ENCODE measurements around the gene C1orf198. TPM values are rescaled to one million over a fixed set of nuclear protein-coding genes. Genes with fewer than 3 reads are reported as not detected.

Gene C1orf198
- total RNA-seq, 1 experiment from 2014 or later = 18.0 TPM

DNA sequence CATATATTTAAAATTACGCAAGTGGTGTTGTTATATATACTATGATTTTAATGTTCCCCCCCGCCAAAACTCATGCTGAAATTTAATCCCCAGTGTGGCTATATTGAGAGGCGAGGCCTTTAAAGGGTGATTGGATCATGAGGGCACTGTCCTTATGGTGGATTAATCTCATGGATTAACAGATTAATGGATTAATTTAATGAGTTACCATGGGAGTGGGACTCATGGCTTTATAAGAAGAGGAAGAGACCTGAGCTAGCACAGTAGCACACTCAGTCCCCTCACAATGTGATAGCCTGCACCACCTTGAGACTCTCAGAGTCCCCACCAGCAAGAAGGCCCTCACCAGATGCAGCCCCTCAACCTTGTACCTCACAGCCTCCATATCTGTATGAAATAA, 34.8 kb downstream of the C1orf198 start:
- DNase-seq (ENCODE audit: low read depth) = no peak

DNA sequence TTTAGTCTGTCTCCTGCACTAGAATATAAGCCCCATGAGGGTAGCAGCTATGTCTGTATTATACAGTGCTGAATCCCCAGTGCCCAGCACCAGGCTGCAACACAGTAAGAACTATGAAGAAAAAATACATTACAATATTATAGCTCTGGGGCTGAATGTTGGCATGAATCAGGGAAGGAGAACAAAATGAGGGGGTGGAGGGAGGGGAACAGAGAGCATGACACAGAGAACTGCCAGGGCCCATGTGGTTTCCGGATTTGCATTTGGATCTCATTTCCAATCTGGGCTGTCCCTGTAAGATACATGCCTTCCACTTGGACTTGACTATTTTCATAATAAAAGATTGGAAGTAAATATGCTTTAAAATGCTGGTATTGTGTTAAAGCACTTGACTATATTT, 35.8 kb downstream of the C1orf198 start:
- DNase-seq (ENCODE audit: low read depth) = peak; percentile 24

DNA sequence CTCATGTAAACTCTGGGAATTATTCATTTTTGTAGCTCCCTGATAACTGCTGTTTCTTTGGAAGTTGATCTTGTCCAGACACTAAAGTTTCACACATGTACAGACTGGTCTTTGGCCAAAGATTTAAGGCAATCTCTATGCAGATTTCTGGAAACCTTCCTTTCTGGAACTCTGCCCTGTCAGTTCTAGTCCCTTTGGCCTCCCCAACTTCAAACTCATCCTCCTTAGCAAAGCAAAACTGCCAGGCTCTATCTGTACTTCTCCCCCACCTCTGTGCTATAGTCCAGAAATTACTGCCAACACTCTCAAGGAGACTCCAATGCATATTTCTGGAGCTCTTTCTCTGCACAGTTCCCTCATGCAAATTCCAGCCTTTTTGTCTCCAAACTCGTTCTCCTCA, 36.5 kb downstream of the C1orf198 start:
- no peak for DNase-seq (ENCODE audit: low read depth)

GRCh38 chr1:230828421-230828820, 39.9 kb downstream of the C1orf198 start:
- no peak for DNase-seq (ENCODE audit: low read depth)

DNA sequence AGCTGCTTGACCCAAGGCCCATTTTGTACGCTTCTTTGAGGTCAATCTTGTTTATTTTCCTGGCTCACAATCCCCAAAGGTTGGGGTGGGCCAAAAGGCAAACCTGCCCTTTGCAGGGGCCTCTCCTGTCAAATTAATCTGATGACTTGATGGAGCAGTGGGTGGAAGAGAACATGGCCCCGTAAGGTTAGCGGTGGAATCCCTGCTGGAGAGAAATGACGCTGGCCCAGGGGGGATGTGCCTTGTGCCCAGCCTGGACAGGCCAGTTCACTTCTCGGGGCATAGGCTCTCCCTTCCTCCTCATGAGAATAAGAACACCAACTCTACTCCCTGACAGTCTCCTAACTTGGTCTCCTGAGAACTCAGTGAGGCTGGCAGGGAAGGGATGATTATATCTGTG, 40.5 kb downstream of the C1orf198 start:
- DNase-seq (ENCODE audit: low read depth) = no peak

DNA sequence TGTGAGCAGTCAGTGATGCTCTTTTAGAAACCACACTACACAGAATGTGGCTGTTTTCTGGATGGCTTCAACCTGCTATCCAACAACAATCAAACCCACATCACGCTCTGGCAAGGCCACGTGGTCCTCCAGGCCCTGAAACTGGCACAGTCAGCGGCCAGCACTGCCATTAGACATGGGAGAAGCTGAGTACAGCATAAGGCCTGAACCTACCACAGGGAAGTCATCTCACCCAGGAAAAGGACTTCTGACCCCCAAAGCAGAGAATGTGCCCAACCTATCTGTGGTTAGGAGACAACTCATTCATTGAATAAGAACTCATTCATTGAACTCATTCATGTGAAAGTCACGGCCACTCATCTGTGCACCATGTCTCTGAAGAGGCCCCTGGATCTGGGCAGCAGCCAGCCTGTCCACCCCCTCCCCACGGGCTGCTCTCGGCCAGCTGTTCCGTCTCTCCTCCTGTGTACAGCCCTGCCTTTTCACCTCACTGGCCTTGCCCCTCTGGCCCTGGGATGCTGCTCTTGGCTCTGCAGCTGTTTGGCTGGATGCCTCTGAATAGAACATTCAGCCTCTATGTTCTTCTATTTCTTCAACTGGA, 41.1 kb downstream of the C1orf198 start:
- peak; percentile 83 for DNase-seq (ENCODE audit: low read depth)

DNA sequence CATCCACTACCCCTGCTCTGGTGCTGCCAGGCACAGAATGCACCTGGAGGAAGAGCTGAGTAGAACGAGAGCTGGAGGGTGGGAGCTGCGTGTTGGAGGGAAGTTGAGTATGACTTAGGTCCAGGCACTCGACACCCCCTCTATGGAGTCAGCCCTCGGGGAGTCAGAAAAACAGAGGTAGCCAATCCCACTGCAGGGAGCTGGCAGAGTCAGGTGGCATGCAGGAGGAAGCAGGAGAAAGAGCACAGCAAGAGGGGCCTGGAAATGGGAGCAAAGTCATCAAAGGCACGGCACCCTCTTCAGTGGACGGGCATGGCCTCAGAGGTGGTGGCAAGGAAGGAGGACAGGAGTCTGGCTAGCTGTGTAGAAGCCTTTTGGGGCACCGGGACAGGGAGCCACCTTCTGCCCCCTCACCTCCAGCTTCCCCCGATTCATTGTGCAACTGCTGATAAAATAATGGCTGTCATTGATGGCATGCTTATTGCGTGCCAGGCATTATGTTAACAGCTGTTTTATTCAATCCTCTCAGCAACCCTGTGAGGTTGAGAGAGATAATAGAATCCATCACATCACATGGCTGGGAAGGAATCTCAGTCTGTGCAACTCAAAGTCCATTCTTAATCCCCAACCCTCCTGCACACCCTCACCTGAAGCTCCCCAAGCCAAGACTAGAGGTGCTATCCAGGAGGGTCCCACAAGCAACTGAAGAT, 42.0 kb downstream of the C1orf198 start:
- DNase-seq (ENCODE audit: low read depth) = peak; percentile 65

DNA sequence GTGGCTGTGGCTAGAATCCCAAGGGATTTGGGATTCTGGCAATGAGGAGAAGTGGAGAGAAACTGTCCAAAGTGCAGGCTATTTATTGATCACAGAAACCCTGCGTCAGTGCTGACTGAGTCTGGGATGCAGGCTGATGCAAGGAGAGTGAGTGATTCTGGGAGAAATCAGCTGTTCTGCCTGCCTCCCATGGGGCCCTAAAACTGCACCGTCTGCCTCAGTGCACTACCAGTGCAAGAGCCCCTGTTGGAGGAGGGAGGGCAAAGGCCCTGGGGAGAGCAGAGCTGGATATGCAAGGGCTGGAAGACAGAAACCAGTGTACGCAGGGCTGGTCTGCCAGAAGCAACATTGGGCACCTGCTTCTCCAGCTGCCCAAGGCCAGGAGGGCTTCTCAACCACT, 42.6 kb downstream of the C1orf198 start:
- peak; percentile 49 for DNase-seq (ENCODE audit: low read depth)

GRCh38 chr1:230824919-230825721, 43.2 kb downstream of the C1orf198 start:
- DNase-seq (ENCODE audit: low read depth) = peak; percentile 87

- peak; percentile 41 for DNase-seq (ENCODE audit: low read depth)
These were observed 43.8 kb downstream of the C1orf198 start for GRCh38 chr1:230824551-230824918.

DNA sequence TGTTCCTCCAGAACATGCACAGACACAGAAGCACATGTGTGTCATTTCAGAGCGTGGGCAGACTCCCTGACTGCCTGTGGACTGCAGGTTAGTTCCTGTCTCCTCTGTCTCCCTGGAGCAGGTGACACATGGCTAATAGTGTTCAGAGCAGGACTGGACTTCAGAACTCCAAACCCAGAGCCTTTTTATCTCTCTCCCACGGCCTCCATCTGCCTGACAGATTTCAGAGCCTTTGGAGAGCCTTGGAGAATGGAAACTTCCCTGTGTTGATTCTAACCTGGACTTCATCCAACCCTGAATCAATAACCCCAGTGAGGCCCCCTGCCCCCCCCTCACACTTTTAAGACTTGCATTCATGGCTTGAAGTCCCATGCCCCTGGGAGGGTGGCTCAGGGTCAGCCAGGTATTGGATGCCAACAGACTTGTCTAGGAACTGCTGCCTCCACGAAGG, 44.4 kb downstream of the C1orf198 start:
- no peak for DNase-seq (ENCODE audit: low read depth)

DNA sequence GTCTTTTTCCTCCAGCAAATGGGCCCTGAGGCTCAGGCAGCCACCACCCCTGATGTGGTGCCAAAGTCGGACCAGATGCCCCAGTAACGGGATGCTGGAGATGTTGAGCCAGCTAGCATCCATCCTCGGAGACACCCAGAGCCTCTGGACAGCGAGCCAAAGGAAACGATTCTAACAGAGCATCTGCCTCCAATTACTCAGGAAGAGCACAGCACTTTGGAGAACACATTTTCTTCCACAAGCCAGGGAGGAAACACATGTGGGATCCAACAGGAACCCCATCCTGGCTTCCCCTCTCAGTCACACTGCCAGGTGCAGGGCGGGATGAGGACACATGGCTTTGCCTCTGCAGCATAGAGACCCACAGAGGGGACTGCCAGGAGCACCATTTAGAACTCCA, 44.9 kb downstream of the C1orf198 start:
- no peak for DNase-seq (ENCODE audit: low read depth)

DNA sequence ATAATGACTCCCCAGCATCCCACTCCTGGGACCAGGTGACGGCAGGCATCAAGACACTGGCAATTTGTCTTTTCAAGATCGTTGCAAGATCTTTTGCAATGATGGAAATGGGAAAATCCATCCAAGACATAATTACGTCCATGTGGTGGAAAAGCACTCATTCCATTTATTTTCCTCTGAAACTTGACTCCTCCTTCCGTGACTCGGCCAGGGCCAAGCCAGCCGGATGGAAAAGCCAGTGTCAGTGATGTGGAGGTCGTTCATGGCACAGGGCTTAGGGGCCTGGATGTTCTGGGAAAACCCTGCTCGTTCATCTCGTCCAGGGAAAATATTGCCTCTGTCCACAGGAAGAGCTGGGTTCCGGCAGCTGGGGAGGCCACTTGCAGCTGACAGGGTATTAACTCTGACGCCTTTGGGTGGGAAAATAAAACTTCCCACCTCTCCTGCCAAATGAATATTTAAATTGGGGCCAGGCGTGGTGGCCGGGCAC, 46.2 kb downstream of the C1orf198 start:
- no peak for DNase-seq (ENCODE audit: low read depth)

- DNase-seq (ENCODE audit: low read depth) = no peak
These were observed 47.0 kb downstream of the C1orf198 start for GRCh38 chr1:230821346-230821745.

DNA sequence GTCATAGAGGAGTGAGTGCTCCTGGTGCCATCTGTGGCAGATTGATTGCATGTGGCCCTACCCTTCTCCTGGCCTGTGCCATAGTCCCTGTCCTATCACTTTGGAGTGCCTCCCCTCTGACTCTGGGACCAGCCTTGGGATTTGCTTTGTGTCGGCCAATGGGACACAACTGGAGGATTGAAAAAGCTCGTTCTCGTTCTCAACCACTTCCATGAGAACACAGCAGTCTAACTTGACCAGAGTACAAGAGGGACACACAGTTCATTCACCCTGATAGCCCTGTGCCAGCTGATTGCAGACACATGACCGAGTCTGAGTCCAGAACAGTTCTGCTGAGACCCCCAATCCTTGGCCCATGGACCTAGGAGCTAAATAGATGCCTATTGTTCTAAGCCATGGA, 47.8 kb downstream of the C1orf198 start:
- no peak for DNase-seq (ENCODE audit: low read depth)

GRCh38 chr1:230819976-230820375, 48.3 kb downstream of the C1orf198 start:
- no peak for DNase-seq (ENCODE audit: low read depth)

DNA sequence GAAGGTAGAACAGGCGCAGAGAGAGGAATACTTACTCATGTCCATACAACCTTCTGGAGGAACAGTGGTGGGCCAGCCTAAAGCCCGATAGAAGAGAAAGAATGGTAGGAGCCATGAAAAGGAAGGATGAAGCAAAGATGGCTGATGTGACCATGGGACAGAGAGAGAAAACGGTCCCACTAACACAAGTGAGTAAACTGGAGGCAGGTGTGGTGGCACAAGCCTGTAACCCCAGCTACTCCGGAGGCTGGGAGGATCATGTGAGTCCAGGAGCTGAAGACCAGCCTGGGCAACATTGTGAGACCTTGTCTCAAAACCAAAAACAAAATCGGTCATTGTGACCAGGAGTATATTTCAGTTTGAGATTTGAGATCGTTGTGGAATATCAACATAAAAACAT, 49.4 kb downstream of the C1orf198 start:
- no peak for DNase-seq (ENCODE audit: low read depth)

GRCh38 chr1:230818367-230818766, 50.0 kb downstream of the C1orf198 start:
- no peak for DNase-seq (ENCODE audit: low read depth)

GRCh38 chr1:230816018-230816417, 52.3 kb downstream of the C1orf198 start:
- DNase-seq (ENCODE audit: low read depth) = no peak

DNA sequence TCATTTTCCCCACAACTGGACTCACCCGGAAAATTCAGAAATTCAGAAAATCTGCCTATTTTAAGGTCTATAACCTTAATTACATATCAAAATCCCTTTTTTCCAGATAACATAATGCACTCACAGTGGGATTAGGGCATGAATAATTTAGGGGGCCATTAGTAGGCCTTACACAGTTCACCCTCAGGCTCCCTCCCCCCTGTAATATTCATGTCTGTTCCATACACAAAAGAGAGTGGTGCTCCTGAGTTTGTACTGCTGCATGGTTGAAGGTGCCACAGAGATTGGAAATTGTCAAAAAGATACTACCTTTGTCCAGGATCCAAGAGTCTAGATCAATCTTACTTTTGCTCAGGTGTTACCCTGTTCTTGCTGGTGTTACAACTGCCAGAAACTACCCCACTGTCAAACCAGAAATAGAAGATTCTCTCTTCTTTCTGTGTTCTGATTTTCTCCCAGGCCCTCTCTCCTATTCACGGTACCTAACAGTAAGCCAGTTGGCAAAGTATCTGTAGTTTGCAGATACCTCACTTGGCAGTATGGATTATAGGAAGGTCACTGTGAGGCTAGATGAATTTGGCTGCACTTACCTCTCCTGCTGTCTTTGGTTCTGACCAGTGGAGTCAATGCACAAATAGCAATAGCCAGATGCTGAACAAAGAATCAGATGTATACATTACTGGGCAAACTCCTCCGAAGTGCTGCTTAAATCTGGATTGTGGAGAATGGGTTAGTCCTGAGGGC, 53.2 kb downstream of the C1orf198 start:
- no peak for DNase-seq (ENCODE audit: low read depth)

GRCh38 chr1:230812568-230812967, 55.8 kb downstream of the C1orf198 start:
- DNase-seq (ENCODE audit: low read depth) = no peak
